Smooth muscle cell (in vitro differentiated cells): ENCODE results near the gene CHST8. TPM values are rescaled to one million over a fixed set of nuclear protein-coding genes. Genes with fewer than 3 reads are reported as not detected.

Experiments used
- DNase-seq: peaks from one replicate; lab custom pipeline; 2025; ENCODE audit not compliant: unreplicated experiment; lab: John Stamatoyannopoulos, UW
- H2AFZ ChIP-seq: fragments of 200-600 bp; sonication (generic); 2 replicates; pipeline ENCODE4 v1.6.0; 2016; ENCODE audit warnings: antibody characterized with exemption, low read depth, mild to moderate bottlenecking
- H3F3A ChIP-seq: fragments of 200-600 bp; sonication (generic); 2 replicates; pipeline ENCODE4 v1.6.0; 2017; ENCODE audit warnings: antibody characterized with exemption, low read depth
- H3K27ac ChIP-seq: fragments of 200-600 bp; sonication (generic); 2 replicates; pipeline ENCODE4 v1.5.1; 2016; ENCODE audit warnings: low read depth, mild to moderate bottlenecking
- H3K27me3 ChIP-seq: fragments of 200-600 bp; sonication (generic); 2 replicates; pipeline ENCODE4 v1.6.1; 2016; ENCODE audit warnings: low read depth, mild to moderate bottlenecking
- H3K36me3 ChIP-seq: fragments of 200-600 bp; sonication (generic); 2 replicates; pipeline ENCODE4 v1.5.1; 2016; ENCODE audit warnings: low read depth
- H3K4me1 ChIP-seq: fragments of 200-600 bp; sonication (generic); 2 replicates; pipeline ENCODE4 v1.5.1; 2016; ENCODE audit warnings: low read depth
- H3K4me2 ChIP-seq: fragments of 200-600 bp; sonication (generic); 2 replicates; pipeline ENCODE4 v1.6.0; 2016; ENCODE audit warnings: mild to moderate bottlenecking
- H3K4me3 ChIP-seq: fragments of 200-600 bp; sonication (generic); 2 replicates; pipeline ENCODE4 v1.5.1; 2016; ENCODE audit warnings: mild to moderate bottlenecking
- H3K79me2 ChIP-seq: fragments of 200-600 bp; sonication (generic); 2 replicates; pipeline ENCODE4 v1.6.0; 2016; ENCODE audit warnings: low read depth, mild to moderate bottlenecking
- H3K9ac ChIP-seq: fragments of 200-600 bp; sonication (generic); 2 replicates; pipeline ENCODE4 v1.6.0; 2016; ENCODE audit warnings: low read depth
- H3K9me3 ChIP-seq: fragments of 200-600 bp; sonication (generic); replicated peaks from 2 replicates; pipeline ENCODE4 v1.5.1; 2016; ENCODE audit warnings: low read depth
- H4K20me1 ChIP-seq: fragments of 200-600 bp; sonication (generic); 2 replicates; pipeline ENCODE4 v1.6.0; 2016; ENCODE audit warnings: low read depth
- CTCF ChIP-seq: fragments of 200-600 bp; sonication (generic); IDR thresholded peaks from 2 replicates; pipeline ENCODE4 v1.5.1; 2017; ENCODE audit warnings: borderline replicate concordance, mild to moderate bottlenecking, antibody characterized with exemption; ENCODE audit not compliant: insufficient read depth, poor library complexity, severe bottlenecking
- WGBS: methylation state at CpG from one replicate; pipeline ENCODE4 v1.1.7; 2016; ENCODE audit warnings: low lambda C conversion rate; 5-methylcytosine and 5-hydroxymethylcytosine counted together
- polyA plus RNA-seq: library from polyadenylated mRNA; unstranded; fragments of >200 nt; fragmentation: Nextera tagmentation; extraction: Ambion mirVana; gene quantifications from 2 replicates; pipeline ENCODE4 v1.2.1, GENCODE V29; 2016
- total RNA-seq: library from RNA; depleted of rRNA; stranded (reverse); fragments of >200 nt; gene quantifications from 2 replicates; pipeline ENCODE4 v1.2.3, GENCODE V29; 2014

The CHST8 gene
- total and polyA plus RNA-seq, 2 experiments from 2014 or later: not detected

GRCh38 chr19:33720691-33721682, 99.2 kb downstream of the CHST8 start:
- Histone ChIP-seq H2AFZ (no peak overlapping the region), H3F3A (no peaks in the 10 kb centered on the region), H3K27me3 (no peaks in the 10 kb centered on the region), H3K4me2 (no peak overlapping the region), H4K20me1 (no peaks in the 10 kb centered on the region), H3K27ac (no peak overlapping the region), H3K9ac (no peak overlapping the region), H3K9me3 (no peaks in the 10 kb centered on the region), H3K4me1 (no peaks in the 10 kb centered on the region), H3K79me2 (no peaks in the 10 kb centered on the region), H3K4me3 (no peak overlapping the region), H3K36me3 (no peaks in the 10 kb centered on the region)
- 73% methylated on average over 9 of the region's 9 CpGs for WGBS
- no peak for TF ChIP-seq CTCF
- no peak for DNase-seq

- Histone ChIP-seq H3K9me3 (no peaks in the 10 kb centered on the region), H3K4me3 (no peak overlapping the region), H3K9ac (no peak overlapping the region), H3K27me3 (no peaks in the 10 kb centered on the region), H3K36me3 (no peaks in the 10 kb centered on the region), H2AFZ (no peak overlapping the region), H3K4me1 (no peaks in the 10 kb centered on the region), H3F3A (no peaks in the 10 kb centered on the region), H3K4me2 (no peak overlapping the region), H3K27ac (no peak overlapping the region), H3K79me2 (no peaks in the 10 kb centered on the region), H4K20me1 (no peaks in the 10 kb centered on the region)
- 76% methylated on average over 2 of the region's 2 CpGs for WGBS
- no peak for DNase-seq
- TF ChIP-seq CTCF: no peak
Observed at GRCh38 chr19:33721735-33722297, 100.1 kb downstream of the CHST8 start.

- no peak overlapping the region for H3K4me3 ChIP-seq
- no peaks in the 10 kb centered on the region for H3F3A ChIP-seq
- H3K9me3 ChIP-seq: no peaks in the 10 kb centered on the region
- no peak for TF ChIP-seq CTCF
- H3K27ac ChIP-seq: no peak overlapping the region
- no peaks in the 10 kb centered on the region for H3K4me1 ChIP-seq
- H2AFZ ChIP-seq: no peak overlapping the region
- no peak overlapping the region for H3K9ac ChIP-seq
- no peaks in the 10 kb centered on the region for H4K20me1 ChIP-seq
- WGBS: 79% methylated on average over 11 of the region's 11 CpGs
- H3K27me3 ChIP-seq: no peaks in the 10 kb centered on the region
- no peaks in the 10 kb centered on the region for H3K36me3 ChIP-seq
- H3K79me2 ChIP-seq: no peaks in the 10 kb centered on the region
- no peak for DNase-seq
- no peak overlapping the region for H3K4me2 ChIP-seq
Observed at GRCh38 chr19:33722456-33723239, 100.9 kb downstream of the CHST8 start.
